Transverse colon (tissue), 4 donors: ENCODE data around the gene VGLL1. TPM values are rescaled to one million over a fixed set of nuclear protein-coding genes. Genes with fewer than 3 reads are reported as not detected.

ENCODE experiments used
- DNase-seq: peaks from one replicate; pipeline ENCODE4 v3.0.0-alpha.2; 2019
- H3K27ac ChIP-seq, 4 donors: fragments of 200-600 bp; sonication (generic); 2 replicates each; pipeline ENCODE4 v1.5.1; 2016 to 2018; ENCODE audit warnings: inconsistent platforms in 4 of 4
- H3K27me3 ChIP-seq: fragments of 200-600 bp; sonication (generic); 2 replicates; pipeline ENCODE4 v1.5.1; 2017; ENCODE audit warnings: inconsistent platforms
- H3K36me3 ChIP-seq, 4 donors: fragments of 200-600 bp; sonication (generic); 2 replicates each; pipeline ENCODE4 v1.5.1; 2017 to 2019; ENCODE audit warnings: inconsistent platforms in 4 of 4
- H3K4me1 ChIP-seq, 4 donors: fragments of 200-600 bp; sonication (generic); 2 replicates each; pipeline ENCODE4 v1.5.1; 2017 to 2020; ENCODE audit warnings: inconsistent platforms in 4 of 4
- H3K4me3 ChIP-seq, 4 donors: fragments of 200-600 bp; sonication (generic); 1 replicate in 1 of 4; 2 replicates in 3 of 4; pipeline versions ENCODE4 v1.5.1 to v1.6.1; 2017 to 2019; ENCODE audit warnings: inconsistent platforms in 4 of 4
- H3K9me3 ChIP-seq, 2 donors: fragments of 200-600 bp; sonication (generic); 2 replicates each; pipeline ENCODE4 v1.5.1; 2017 to 2019; ENCODE audit warnings: inconsistent platforms in 2 of 2
- CTCF ChIP-seq, 5 experiments: fragments of 200-600 bp in 3 of 5; fragments of 450-650 bp in 2 of 5; sonication (generic) in 3 of 5; IDR thresholded peaks; 1 replicate in 2 of 5; 2 replicates in 3 of 5; pipeline ENCODE4 v1.5.1; 2016 to 2017; ENCODE audit warnings: antibody characterized with exemption in 5 of 5, inconsistent platforms in 3 of 5, mild to moderate bottlenecking in 2 of 5, moderate library complexity in 1 of 5
- EP300 ChIP-seq: sonication (generic); formaldehyde crosslinking; IDR thresholded peaks from one replicate; pipeline ENCODE4 v1.6.1; 2017; ENCODE audit warnings: antibody characterized with exemption, low read depth
- POLR2A ChIP-seq: fragments of 450-650 bp; IDR thresholded peaks from one replicate; pipeline ENCODE4 v1.6.1; 2016; ENCODE audit warnings: antibody characterized with exemption, mild to moderate bottlenecking, moderate library complexity
- POLR2AphosphoS5 ChIP-seq, 3 donors: sonication (generic); formaldehyde crosslinking; IDR thresholded peaks; one replicate each; pipeline ENCODE4 v1.6.1; 2016; ENCODE audit warnings: antibody characterized with exemption in 3 of 3
- WGBS, 2 donors: methylation state at CpG; one replicate each; pipeline ENCODE4 v1.1.5; 2018; ENCODE audit warnings: low coverage in 1 of 2; 5-methylcytosine and 5-hydroxymethylcytosine counted together
- in situ Hi-C, 4 donors: fragments of 200-750 bp; cut with MboI; loops; one replicate each; pipeline versions ENCODE4 v1.15.0 to v1.15.1; 2017; ENCODE audit warnings: low sequenced_read_pairs in 3 of 4, low pct_ligation_motif_present in 1 of 4, low pct_unique_long_range_greater_than_20kb in 1 of 4
- intact Hi-C: fragments of 100-400 bp; cut with DNase I; formaldehyde crosslinking; loops from one replicate; pipeline ENCODE4 v1.15.1; 2023; ENCODE audit warnings: low total_unique reads
- total RNA-seq, 4 donors: library from RNA; depleted of rRNA; stranded (reverse); fragments of >200 nt; gene quantifications; one replicate each; pipeline ENCODE4 v1.1.0, GENCODE V29; 2016

Gene VGLL1
- total RNA-seq, 4 donors from 2014 or later: not detected

DNA sequence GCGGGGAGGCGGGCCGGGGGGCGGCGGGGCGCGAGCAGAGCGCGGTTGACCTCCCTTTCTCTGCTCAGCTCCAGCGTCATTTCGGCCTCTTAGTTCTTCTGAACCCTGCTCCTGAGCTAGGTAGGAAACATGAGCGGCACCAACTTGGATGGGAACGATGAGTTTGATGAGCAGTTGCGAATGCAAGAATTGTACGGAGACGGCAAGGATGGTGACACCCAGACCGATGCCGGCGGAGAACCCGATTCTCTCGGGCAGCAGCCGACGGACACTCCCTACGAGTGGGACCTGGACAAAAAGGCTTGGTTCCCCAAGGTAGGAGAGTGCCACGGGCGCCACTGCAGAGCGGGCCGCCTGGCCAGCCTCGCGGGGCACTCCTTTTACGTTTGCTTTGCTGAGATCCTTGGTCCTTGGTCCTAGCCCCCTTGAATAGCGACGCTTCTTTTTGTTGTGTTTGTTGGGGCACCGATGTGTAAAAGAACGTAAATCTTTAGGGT is 34.4 kb upstream of the VGLL1 start, which contains the start of gene HTATSF1:
HTATSF1 (plus strand) TSS at position 37 of the 497 bp plus-strand sequence; CDS start at position 130, 93 bp downstream.
- no peak for TF ChIP-seq POLR2AphosphoS5 (IDR thresholded peaks at IDR 0.05)
- TF ChIP-seq POLR2A: no peak
- no peak for TF ChIP-seq CTCF (IDR thresholded peaks at IDR 0.05)
- no peak for TF ChIP-seq EP300

DNA sequence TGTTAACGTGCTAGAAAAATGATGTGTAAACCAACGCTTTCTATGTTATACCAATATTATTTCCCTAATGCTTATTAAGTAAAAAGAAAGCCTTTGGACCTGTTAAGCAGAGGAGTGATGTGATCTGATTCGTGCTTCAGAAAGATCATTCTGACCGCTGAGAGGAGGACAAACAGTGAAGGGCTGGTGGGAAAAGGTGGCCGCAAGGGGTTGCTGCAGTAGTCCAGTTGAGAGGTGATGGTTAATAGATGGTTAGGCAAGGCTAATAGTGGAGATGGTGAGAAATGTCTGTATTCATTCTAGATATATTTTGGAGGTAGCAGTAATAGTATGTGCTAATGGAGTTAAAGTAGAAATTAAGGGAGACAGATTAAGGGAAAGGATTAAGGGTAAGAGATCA is 12.9 kb upstream of the VGLL1 start:
- intact Hi-C loops: no loop called here
- TF ChIP-seq POLR2AphosphoS5 (IDR thresholded peaks at IDR 0.05) (no peak), POLR2A (no peak), CTCF (IDR thresholded peaks at IDR 0.05) (no peak), EP300 (no peak)
- H3K36me3 ChIP-seq: no peaks in the 10 kb centered on the region
- in situ Hi-C loops: no loop called here
- H3K9me3 ChIP-seq: no peaks in the 10 kb centered on the region
- H3K27ac ChIP-seq: no peak overlapping the region
- DNase-seq: no peak
- 60 to 73% methylated on average over 2 to 5 of the region's 5 CpGs for whole genome bisulfite sequencing, 2 donors
- no peak overlapping the region for H3K4me3 ChIP-seq
- H3K4me1 ChIP-seq: no peaks in the 10 kb centered on the region
- no peaks in the 10 kb centered on the region for H3K27me3 ChIP-seq

More for the DNA sequence above, 34.4 kb upstream of the VGLL1 start, which contains the start of gene HTATSF1:
- peaks cover 0 to 16% (median 3%) of the 10 kb centered on the region in 4 donors for H3K4me1 ChIP-seq
- H3K27ac ChIP-seq: peak within 1 kb of the TSS; percentile 89 to 97 (median 96)
- no peaks in the 10 kb centered on the region for H3K9me3 ChIP-seq
- 35% methylated on average over 35 of the region's 35 CpGs; no CpG with 5 or more reads in 1 of the 2 donors for WGBS, 2 donors
- H3K4me3 ChIP-seq: peak within 1 kb of the TSS; percentile 55 to 70 (median 58)
- no peaks in the 10 kb centered on the region for H3K27me3 ChIP-seq
- no peak for DNase-seq
- H3K36me3 ChIP-seq: no peaks in the 10 kb centered on the region
- in situ Hi-C loops (no loop called here), intact Hi-C loops (no loop called here)

DNA sequence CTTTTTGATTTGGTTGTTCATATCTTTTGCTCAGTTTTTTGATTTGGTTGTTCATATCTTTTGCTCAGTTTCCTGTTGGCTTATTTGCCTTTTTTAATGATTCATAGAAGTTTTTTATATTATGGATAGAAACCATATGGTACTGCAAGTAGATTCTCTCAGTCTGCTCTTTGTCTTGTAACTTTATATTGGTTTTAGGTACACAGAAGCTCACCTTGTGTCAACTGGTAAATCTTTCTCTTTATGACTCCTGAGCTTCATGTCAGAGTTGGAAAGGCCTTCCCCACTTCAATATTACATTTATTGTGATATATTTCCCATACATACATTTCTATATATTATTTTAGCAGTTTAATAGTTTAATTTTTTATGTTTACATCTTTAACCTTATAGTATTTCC is 8.2 kb upstream of the VGLL1 start:
- H3K27ac ChIP-seq: no peak overlapping the region
- intact Hi-C loops (no loop called here), in situ Hi-C loops (no loop called here)
- H3K4me1 ChIP-seq: peaks cover 4 to 16% (median 5%) of the 10 kb centered on the region in 4 donors
- H3K36me3 ChIP-seq: no peaks in the 10 kb centered on the region
- H3K4me3 ChIP-seq: no peak overlapping the region
- H3K9me3 ChIP-seq: no peaks in the 10 kb centered on the region
- DNase-seq: no peak
- no peaks in the 10 kb centered on the region for H3K27me3 ChIP-seq
- no peak for TF ChIP-seq CTCF (IDR thresholded peaks at IDR 0.05)
- TF ChIP-seq EP300: no peak
- TF ChIP-seq POLR2AphosphoS5 (IDR thresholded peaks at IDR 0.05): no peak
- no peak for TF ChIP-seq POLR2A

GRCh38 chrX:136525738-136526606 is 6.0 kb upstream of the VGLL1 start:
- H3K9me3 ChIP-seq: no peaks in the 10 kb centered on the region
- no peaks in the 10 kb centered on the region for H3K27me3 ChIP-seq
- DNase-seq: peak; percentile 74
- in situ Hi-C loops: no loop called here
- TF ChIP-seq CTCF (IDR thresholded peaks at IDR 0.05) (no peak), EP300 (no peak), POLR2A (no peak), POLR2AphosphoS5 (IDR thresholded peaks at IDR 0.05) (no peak)
- H3K27ac ChIP-seq: peak overlapping the region; percentile 56 to 75 (median 64)
- H3K36me3 ChIP-seq: no peaks in the 10 kb centered on the region
- no peak overlapping the region for H3K4me3 ChIP-seq
- peaks cover 4 to 16% (median 5%) of the 10 kb centered on the region in 4 donors for H3K4me1 ChIP-seq
- intact Hi-C loops: no loop called here
- WGBS, 2 donors: 35 to 60% methylated on average over 1 to 2 of the region's 2 CpGs
